CD4-positive, CD25-positive, alpha-beta regulatory T cell (primary cell): ENCODE data around the gene PTCD3. TPM values are rescaled to one million over a fixed set of nuclear protein-coding genes. Genes with fewer than 3 reads are reported as not detected.

Experiments
- ATAC-seq, 2 donors: fragments of 150-1000 bp; cut with Tn5 transposase; one replicate each; pipeline ENCODE4 v1.10.0; 2021; ENCODE audit warnings: low read depth in 2 of 2, moderate number of reproducible peaks in 2 of 2, moderate library complexity in 1 of 2
- DNase-seq, 3 donors: peaks; one replicate each; pipeline versions ENCODE4 v3.0.0 to v3.0.0-alpha.2; 2012 to 2022; ENCODE audit warnings: mixed read lengths in 1 of 3
- H3K27ac ChIP-seq: one replicate; pipeline ENCODE4 v1.7.0; 2013; ENCODE audit warnings: mild to moderate bottlenecking, low read length; ENCODE audit not compliant: insufficient read depth, poor library complexity, severe bottlenecking
- H3K27me3 ChIP-seq: one replicate; pipeline ENCODE4 v1.7.0; 2013; ENCODE audit warnings: low read length; ENCODE audit not compliant: control insufficient read depth, insufficient read depth
- H3K36me3 ChIP-seq: one replicate; pipeline ENCODE4 v1.7.0; 2013; ENCODE audit warnings: mild to moderate bottlenecking, low read length, moderate library complexity; ENCODE audit not compliant: control insufficient read depth, insufficient read depth
- H3K4me1 ChIP-seq: 2 replicates; pipeline ENCODE4 v1.7.0; 2013; ENCODE audit warnings: mild to moderate bottlenecking, low read length; ENCODE audit not compliant: insufficient read depth, control insufficient read depth, poor library complexity, severe bottlenecking
- H3K4me3 ChIP-seq: one replicate; pipeline ENCODE4 v1.7.0; 2013; ENCODE audit warnings: low read depth, mild to moderate bottlenecking, low read length, moderate library complexity
- H3K9me3 ChIP-seq, 2 experiments: 1 replicate in 1 of 2; 2 replicates in 1 of 2; pipeline ENCODE4 v1.7.0; 2013; ENCODE audit warnings: low read length in 2 of 2, mild to moderate bottlenecking in 1 of 2, moderate library complexity in 1 of 2; ENCODE audit not compliant: control insufficient read depth in 2 of 2
- H3K27ac Mint-ChIP-seq, 3 donors: one replicate each; pipeline ENCODE4 v1.8.0; 2020 to 2022; ENCODE audit warnings: mild to moderate bottlenecking in 3 of 3, mixed read lengths in 3 of 3, moderate library complexity in 2 of 3
- H3K27me3 Mint-ChIP-seq: one replicate; pipeline ENCODE4 v1.8.0; 2022; ENCODE audit warnings: mild to moderate bottlenecking, mixed read lengths
- H3K36me3 Mint-ChIP-seq: one replicate; pipeline ENCODE4 v1.8.0; 2020; ENCODE audit warnings: mixed read lengths
- H3K4me1 Mint-ChIP-seq, 4 donors: one replicate each; pipeline ENCODE4 v1.8.0; 2020 to 2022; ENCODE audit warnings: mixed read lengths in 4 of 4, mild to moderate bottlenecking in 1 of 4
- H3K4me3 Mint-ChIP-seq, 4 donors: one replicate each; pipeline ENCODE4 v1.8.0; 2020 to 2022; ENCODE audit warnings: mild to moderate bottlenecking in 4 of 4, mixed read lengths in 4 of 4, moderate library complexity in 3 of 4
- H3K9me3 Mint-ChIP-seq, 7 donors: one replicate each; pipeline ENCODE4 v1.8.0; 2020 to 2022; ENCODE audit warnings: mixed read lengths in 7 of 7, mild to moderate bottlenecking in 3 of 7, moderate library complexity in 2 of 7
- polyA plus RNA-seq, 4 donors: library from polyadenylated mRNA; unstranded; fragments of 300-500 nt; fragmentation: Illumina TruSeq; gene quantifications; one replicate each; pipeline ENCODE4 v1.2.3, GENCODE V29; 2021
- total RNA-seq: library from RNA; stranded (reverse); gene quantifications from one replicate; pipeline ENCODE4 v1.2.3, GENCODE V29; 2022

The PTCD3 gene
- total and polyA plus RNA-seq, 5 donors from 2014 or later: 39.6 to 147 (median 45.9) TPM

DNA sequence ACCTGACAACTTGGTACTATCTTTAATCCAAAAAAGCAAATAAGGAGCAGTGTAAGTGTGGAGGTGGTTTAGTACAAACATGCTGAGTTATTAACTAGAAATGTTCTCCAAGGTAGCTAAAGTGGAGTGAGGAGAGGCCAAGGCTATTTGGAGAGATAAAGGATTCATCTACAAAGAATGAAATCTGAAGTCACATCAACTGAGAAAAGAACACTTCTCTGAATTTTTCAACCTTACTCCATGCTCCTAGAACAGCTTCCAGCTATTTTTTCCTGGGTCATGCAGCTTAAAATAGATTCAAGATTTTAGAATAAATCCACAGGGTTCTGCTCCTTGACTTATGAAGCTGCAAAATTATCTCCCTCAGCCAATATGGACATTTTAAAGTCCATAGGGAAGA lies 70.6 kb downstream of the PTCD3 start:
- Histone ChIP-seq H3K27me3 (no peaks in the 10 kb centered on the region), H3K9me3 (no peaks in the 10 kb centered on the region), H3K4me3 (no peak overlapping the region), H3K4me1 (no peaks in the 10 kb centered on the region), H3K36me3 (peaks cover 66% of the 10 kb centered on the region), H3K27ac (no peak overlapping the region)
- no peak overlapping the region for H3K4me3 Mint-ChIP-seq
- peaks cover 42% of the 10 kb centered on the region for H3K36me3 Mint-ChIP-seq
- peak overlapping the region in 1 of 3 donors; percentile 66 for H3K27ac Mint-ChIP-seq
- no peak for DNase-seq
- H3K27me3 Mint-ChIP-seq: no peaks in the 10 kb centered on the region
- no peak for ATAC-seq
- H3K9me3 Mint-ChIP-seq: no peaks in the 10 kb centered on the region
- peaks cover 22 to 35% (median 28%) of the 10 kb centered on the region in 4 donors for H3K4me1 Mint-ChIP-seq

DNA sequence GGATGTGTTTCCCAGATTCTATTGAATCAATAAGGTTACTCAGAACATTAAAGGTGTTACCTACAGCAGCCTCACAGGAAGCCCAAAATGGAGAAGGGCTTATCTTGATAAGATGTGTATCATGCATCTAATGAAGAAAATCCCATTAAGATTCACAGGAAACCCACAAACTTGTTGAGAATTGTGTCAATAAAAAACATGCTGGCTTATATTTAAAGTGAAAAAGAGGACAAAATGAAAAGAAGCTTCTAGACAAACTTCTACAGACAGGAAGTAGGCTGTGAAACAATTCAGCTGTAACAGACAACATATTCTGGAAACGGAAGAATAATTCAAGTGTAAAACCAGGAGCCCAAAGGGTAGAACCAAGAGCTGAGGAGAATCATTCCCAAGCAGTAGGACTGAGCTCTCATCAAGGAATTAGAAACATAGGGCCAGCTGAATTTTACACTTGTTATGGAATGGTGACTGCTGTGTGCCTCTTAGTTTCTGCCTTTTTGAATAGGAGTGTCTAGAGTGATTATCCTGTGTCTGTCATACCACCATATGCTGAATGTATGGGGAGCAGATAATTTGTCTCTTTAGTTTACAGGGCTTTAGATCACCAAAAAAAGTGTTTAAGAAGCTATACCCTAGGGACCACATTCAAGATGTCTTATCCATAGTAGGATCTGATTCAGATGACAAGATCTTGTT lies 79.6 kb downstream of the PTCD3 start:
- Mint-ChIP-seq H3K27me3 (no peaks in the 10 kb centered on the region), H3K36me3 (peaks cover 14% of the 10 kb centered on the region), H3K9me3 (no peaks in the 10 kb centered on the region), H3K27ac (peak overlapping the region; percentile 77 to 94 (median 90)), H3K4me1 (peaks cover 44 to 76% (median 55%) of the 10 kb centered on the region in 4 donors), H3K4me3 (peak overlapping the region; percentile 64 to 80 (median 70))
- peaks cover 44% of the 10 kb centered on the region for H3K4me1 ChIP-seq
- peaks cover 12% of the 10 kb centered on the region for H3K36me3 ChIP-seq
- ATAC-seq (peak; percentile 48 to 60), DNase-seq (peak in 2 of 3 donors; percentile 14 to 72)
- H3K27ac ChIP-seq: peak overlapping the region; percentile 74
- no peaks in the 10 kb centered on the region for H3K27me3 ChIP-seq
- H3K4me3 ChIP-seq: peak overlapping the region; percentile 76
- H3K9me3 ChIP-seq: no peaks in the 10 kb centered on the region

DNA sequence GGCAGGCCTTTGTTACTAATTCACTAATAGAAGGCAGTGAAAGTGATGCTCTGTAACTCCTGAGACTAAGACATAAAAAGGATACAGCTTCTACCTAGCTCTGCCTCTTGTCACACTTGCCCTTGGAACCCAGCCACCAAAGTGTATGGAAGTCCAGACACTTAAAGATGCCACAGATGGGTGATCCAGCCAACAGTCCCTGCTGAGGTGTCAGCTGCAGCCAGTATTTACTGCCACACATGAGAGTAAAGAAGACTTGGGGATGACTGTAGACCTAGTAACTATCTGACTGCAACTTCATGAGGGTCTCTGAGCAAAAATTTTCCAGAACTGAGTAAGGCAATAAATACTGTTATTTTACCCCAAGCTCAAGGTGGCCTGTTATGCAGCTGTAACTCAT lies 80.4 kb downstream of the PTCD3 start:
- no peaks in the 10 kb centered on the region for H3K9me3 Mint-ChIP-seq
- Histone ChIP-seq H3K36me3 (peaks cover 6% of the 10 kb centered on the region), H3K4me1 (peaks cover 52% of the 10 kb centered on the region), H3K27ac (peak overlapping the region; percentile 74), H3K27me3 (no peaks in the 10 kb centered on the region), H3K4me3 (peak overlapping the region; percentile 76), H3K9me3 (no peaks in the 10 kb centered on the region)
- peak overlapping the region; percentile 7 to 80 (median 66) for H3K4me3 Mint-ChIP-seq
- no peak for ATAC-seq
- peaks cover 17% of the 10 kb centered on the region for H3K36me3 Mint-ChIP-seq
- DNase-seq: no peak
- H3K4me1 Mint-ChIP-seq: peaks cover 44 to 84% (median 59%) of the 10 kb centered on the region in 4 donors
- H3K27ac Mint-ChIP-seq: peak overlapping the region; percentile 77 to 94 (median 90)
- no peaks in the 10 kb centered on the region for H3K27me3 Mint-ChIP-seq

DNA sequence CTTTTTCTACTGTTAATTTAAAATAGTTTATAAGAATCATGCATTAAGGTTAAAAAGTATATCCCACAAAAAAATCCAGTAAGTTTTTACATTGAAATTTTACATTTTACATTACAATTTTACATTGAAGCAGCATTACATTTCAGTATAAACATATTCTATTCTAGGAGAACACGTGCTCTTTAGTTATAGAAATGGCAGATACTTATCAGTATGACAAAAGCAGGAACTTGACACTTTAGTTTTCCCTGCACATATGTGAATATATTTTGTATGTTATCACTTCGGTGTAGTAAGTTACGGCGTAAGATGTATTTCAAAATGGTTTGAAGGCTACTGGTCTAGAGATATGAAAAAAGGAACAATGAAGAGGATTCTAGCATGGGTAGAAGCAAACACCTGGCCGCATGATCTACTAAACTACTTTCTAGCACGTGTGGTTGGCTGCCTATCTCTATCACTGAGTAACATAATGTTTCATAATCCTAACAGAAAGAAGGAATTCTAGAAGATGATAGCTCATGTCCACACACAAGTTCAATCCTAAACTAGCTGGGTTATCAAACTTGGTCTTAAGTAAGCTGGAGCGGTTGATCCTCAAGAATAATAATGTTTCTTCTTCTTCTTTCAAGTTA lies 83.9 kb downstream of the PTCD3 start:
- no peaks in the 10 kb centered on the region for H3K9me3 ChIP-seq
- Mint-ChIP-seq H3K4me3 (peak overlapping the region in 3 of 4 donors; percentile 23 to 74 (median 36)), H3K27ac (peak overlapping the region in 2 of 3 donors; percentile 3 to 42), H3K4me1 (peaks cover 51 to 90% (median 60%) of the 10 kb centered on the region in 4 donors), H3K36me3 (peaks cover 17% of the 10 kb centered on the region), H3K9me3 (no peaks in the 10 kb centered on the region), H3K27me3 (no peaks in the 10 kb centered on the region)
- DNase-seq (no peak), ATAC-seq (no peak)
- H3K4me1 ChIP-seq: peaks cover 65% of the 10 kb centered on the region
- no peaks in the 10 kb centered on the region for H3K27me3 ChIP-seq
- H3K27ac ChIP-seq: no peak overlapping the region
- H3K4me3 ChIP-seq: no peak overlapping the region
- H3K36me3 ChIP-seq: peaks cover 6% of the 10 kb centered on the region

Other genes starting within 250 kb of the PTCD3 start
- gene ST3GAL5, start 217.2 kb upstream of the PTCD3 start, total RNA-seq: 25.8 TPM
- 10 to 100 TPM; 11.3 to 15.1 (median 13.5) TPM for gene ST3GAL5, start 217.2 kb upstream of the PTCD3 start, polyA plus RNA-seq
- 23.9 TPM for gene POLR1A, start 349 bp upstream of the PTCD3 start, total RNA-seq
- gene POLR1A, start 349 bp upstream of the PTCD3 start, polyA plus RNA-seq: 1 to 10 TPM; 1.3 to 3.0 (median 2.3) TPM
- 61.9 TPM for gene IMMT, start 89.2 kb downstream of the PTCD3 start, total RNA-seq
- 10 to 100 TPM; 58.4 to 71.3 (median 62.6) TPM for gene IMMT, start 89.2 kb downstream of the PTCD3 start, polyA plus RNA-seq
- gene MRPL35, start 93.2 kb downstream of the PTCD3 start, total RNA-seq: 10.1 TPM
- 10 to 100 TPM; 38.7 to 53.1 (median 39.8) TPM for gene MRPL35, start 93.2 kb downstream of the PTCD3 start, polyA plus RNA-seq
- not detected for gene REEP1, start 231.4 kb downstream of the PTCD3 start, total RNA-seq
- gene REEP1, start 231.4 kb downstream of the PTCD3 start, polyA plus RNA-seq: not detected